Myocyte (in vitro differentiated cells): ENCODE measurements around the gene SLC27A1. TPM values are rescaled to one million over a fixed set of nuclear protein-coding genes. Genes with fewer than 3 reads are reported as not detected.
"Not testable (repeated sequence)": the region's sequence is repeated elsewhere in the genome, so short reads cannot be mapped to it uniquely, and the experiment has no call there.

Source experiments
- DNase-seq: peaks from one replicate; pipeline ENCODE4 v3.0.0-alpha.2; 2012; ENCODE audit warnings: low read depth
- total RNA-seq: library from RNA; depleted of rRNA; stranded (reverse); fragments of >200 nt; gene quantifications from 2 replicates; pipeline ENCODE4 v1.2.3, GENCODE V29; 2014

The SLC27A1 gene
- total RNA-seq, 1 donor from 2014 or later: 35.8 TPM

- no peak for DNase-seq
These were observed 68.4 kb downstream of the SLC27A1 start for GRCh38 chr19:17538684-17539237.

- peak; percentile 91 for DNase-seq
These were observed 69.2 kb downstream of the SLC27A1 start for GRCh38 chr19:17539238-17540117.

GRCh38 chr19:17540174-17540573 is 69.8 kb downstream of the SLC27A1 start:
- no peak for DNase-seq

GRCh38 chr19:17541184-17541759 is 70.9 kb downstream of the SLC27A1 start:
- DNase-seq: no peak

GRCh38 chr19:17542042-17542441 is 71.7 kb downstream of the SLC27A1 start:
- no peak for DNase-seq

GRCh38 chr19:17542793-17543582 is 72.7 kb downstream of the SLC27A1 start:
- no peak for DNase-seq

GRCh38 chr19:17543986-17544385 is 73.7 kb downstream of the SLC27A1 start:
- DNase-seq: no peak

GRCh38 chr19:17544418-17544817 is 74.1 kb downstream of the SLC27A1 start:
- DNase-seq: no peak

GRCh38 chr19:17548145-17548544 is 77.8 kb downstream of the SLC27A1 start:
- no peak for DNase-seq

GRCh38 chr19:17549085-17549740 is 78.9 kb downstream of the SLC27A1 start:
- DNase-seq: peak; percentile 34

GRCh38 chr19:17550076-17550667 is 79.8 kb downstream of the SLC27A1 start:
- no peak for DNase-seq

GRCh38 chr19:17552735-17553134 is 82.4 kb downstream of the SLC27A1 start:
- not testable (repeated sequence) for DNase-seq

- DNase-seq: peak; percentile 97
These were observed 82.9 kb downstream of the SLC27A1 start for GRCh38 chr19:17553256-17553655.

GRCh38 chr19:17554968-17555479 is 84.7 kb downstream of the SLC27A1 start:
- DNase-seq: no peak

- peak; percentile 98 for DNase-seq
These were observed 85.2 kb downstream of the SLC27A1 start, which contains the start of gene COLGALT1 for GRCh38 chr19:17555480-17555928. COLGALT1 (plus strand) TSS chr19:17555649; CDS start chr19:17555714, 65 bp downstream.

Other genes with a start within 250 kb of the SLC27A1 start
- gene OCEL1, start 244.3 kb upstream of the SLC27A1 start, total RNA-seq: 4.3 and 7.0 TPM in 2 replicates
- 103 and 104 TPM in 2 replicates for gene NR2F6, start 224.6 kb upstream of the SLC27A1 start, total RNA-seq
- gene USHBP1, start 205.8 kb upstream of the SLC27A1 start, total RNA-seq: not detected in 2 replicates
- 89.3 and 122 TPM in 2 replicates for gene BABAM1, start 203.1 kb upstream of the SLC27A1 start, total RNA-seq
- gene ANKLE1, start 188.6 kb upstream of the SLC27A1 start, total RNA-seq: 0.27 and 0.36 TPM in 2 replicates
- gene ABHD8, start 167.1 kb upstream of the SLC27A1 start, total RNA-seq: 24.0 and 24.8 TPM in 2 replicates
- 55.7 and 87.2 TPM in 2 replicates for gene MRPL34, start 164.7 kb upstream of the SLC27A1 start, total RNA-seq
- gene DDA1, start 161.0 kb upstream of the SLC27A1 start, total RNA-seq: 26.2 and 34.5 TPM in 2 replicates
- gene ANO8, start 135.7 kb upstream of the SLC27A1 start, total RNA-seq: 8.3 and 8.7 TPM in 2 replicates
- 19.3 and 20.2 TPM in 2 replicates for gene GTPBP3, start 133.0 kb upstream of the SLC27A1 start, total RNA-seq
- gene PLVAP, start 93.2 kb upstream of the SLC27A1 start, total RNA-seq: 0.43 TPM in 1 of 2 replicates, not detected in the other
- gene CCDC194, start 76.3 kb upstream of the SLC27A1 start, total RNA-seq: not detected in 2 replicates
- 0.57 and 0.62 TPM in 2 replicates for gene BST2, start 64.9 kb upstream of the SLC27A1 start, total RNA-seq
- gene MVB12A, start 50.5 kb upstream of the SLC27A1 start, total RNA-seq: 53.3 and 71.6 TPM in 2 replicates
- 0.31 and 2.6 TPM in 2 replicates for gene TMEM221, start 21.9 kb upstream of the SLC27A1 start, total RNA-seq
- gene NXNL1, start 9.6 kb upstream of the SLC27A1 start, total RNA-seq: not detected in 2 replicates
- gene PGLS, start 41.1 kb downstream of the SLC27A1 start, total RNA-seq: 60.5 and 75.0 TPM in 2 replicates
- 83.4 and 92.8 TPM in 2 replicates for gene COLGALT1, start 85.1 kb downstream of the SLC27A1 start, total RNA-seq
- gene UNC13A, start 217.8 kb downstream of the SLC27A1 start, total RNA-seq: 0.03 and 0.05 TPM in 2 replicates
- 20.4 and 24.5 TPM in 2 replicates for gene MAP1S, start 249.0 kb downstream of the SLC27A1 start, total RNA-seq